ENCODE data around the gene MRPL43.

The MRPL43 gene

DNA sequence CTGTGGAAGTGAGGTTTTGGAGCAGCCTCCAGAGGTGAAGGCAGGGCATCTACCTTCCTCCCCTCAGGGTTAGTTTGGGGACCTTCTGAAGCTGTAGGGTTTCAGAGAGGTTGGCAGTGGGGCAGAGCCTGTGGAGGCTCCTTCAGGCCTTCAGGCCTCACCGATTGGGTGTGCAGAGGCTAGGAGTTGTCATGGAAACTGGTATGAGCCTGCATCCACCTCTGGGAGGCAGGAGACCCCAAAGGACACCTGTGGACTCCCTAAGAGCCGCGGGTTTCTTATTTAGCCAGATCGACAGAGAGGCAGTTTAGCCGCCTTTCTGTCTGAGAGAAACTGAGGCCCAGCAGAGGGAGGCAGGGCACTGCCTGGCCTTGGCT is 14.3 kb upstream of the MRPL43 start:
- DNase-seq (ENCODE audit: low read depth), result no peak
- TF ChIP-seq, protein P1, sequence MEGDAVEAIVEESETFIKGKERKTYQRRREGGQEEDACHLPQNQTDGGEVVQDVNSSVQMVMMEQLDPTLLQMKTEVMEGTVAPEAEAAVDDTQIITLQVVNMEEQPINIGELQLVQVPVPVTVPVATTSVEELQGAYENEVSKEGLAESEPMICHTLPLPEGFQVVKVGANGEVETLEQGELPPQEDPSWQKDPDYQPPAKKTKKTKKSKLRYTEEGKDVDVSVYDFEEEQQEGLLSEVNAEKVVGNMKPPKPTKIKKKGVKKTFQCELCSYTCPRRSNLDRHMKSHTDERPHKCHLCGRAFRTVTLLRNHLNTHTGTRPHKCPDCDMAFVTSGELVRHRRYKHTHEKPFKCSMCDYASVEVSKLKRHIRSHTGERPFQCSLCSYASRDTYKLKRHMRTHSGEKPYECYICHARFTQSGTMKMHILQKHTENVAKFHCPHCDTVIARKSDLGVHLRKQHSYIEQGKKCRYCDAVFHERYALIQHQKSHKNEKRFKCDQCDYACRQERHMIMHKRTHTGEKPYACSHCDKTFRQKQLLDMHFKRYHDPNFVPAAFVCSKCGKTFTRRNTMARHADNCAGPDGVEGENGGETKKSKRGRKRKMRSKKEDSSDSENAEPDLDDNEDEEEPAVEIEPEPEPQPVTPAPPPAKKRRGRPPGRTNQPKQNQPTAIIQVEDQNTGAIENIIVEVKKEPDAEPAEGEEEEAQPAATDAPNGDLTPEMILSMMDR (IDR thresholded peaks at IDR 0.05; ENCODE audit: low read depth, low read length, missing control alignments), result no peak
- no peak overlapping the region for H3K4me3 ChIP-seq (ENCODE audit: low read depth, low read length)

DNA sequence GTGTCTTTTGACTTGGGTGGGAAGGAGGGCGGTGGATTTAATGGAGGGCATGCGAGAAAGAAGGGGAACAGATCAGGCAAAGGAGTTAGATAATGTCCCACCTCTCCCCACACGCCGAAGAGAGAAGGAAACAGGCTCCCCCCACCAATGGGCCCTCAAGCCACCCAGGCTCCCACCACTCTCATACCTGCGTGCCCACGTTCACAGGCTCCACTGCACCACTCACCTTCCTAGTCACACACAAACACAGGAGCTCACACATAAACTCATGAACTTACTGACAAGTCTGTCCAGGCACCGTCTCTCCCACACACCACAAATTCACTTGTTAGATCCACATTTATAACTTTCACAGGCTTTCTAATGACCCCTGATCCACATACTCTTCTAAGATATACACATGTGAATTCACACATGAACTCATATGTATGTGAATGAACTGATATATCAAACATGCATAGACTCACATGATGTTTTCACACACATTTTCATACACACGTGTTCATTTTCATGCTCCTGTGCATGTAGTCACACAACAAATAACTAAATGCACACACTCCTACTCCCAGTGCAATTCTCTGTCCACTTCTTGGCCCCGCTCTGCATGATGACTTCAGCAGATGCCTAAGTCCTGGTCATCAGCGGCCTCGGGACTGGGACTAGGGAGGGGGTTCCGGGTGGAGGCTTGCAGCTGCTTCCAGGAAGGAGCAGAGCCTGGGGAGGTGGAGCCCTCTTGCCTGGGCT is 13.8 kb upstream of the MRPL43 start:
- H3K4me3 ChIP-seq (ENCODE audit: low read depth, low read length), result no peak overlapping the region
- TF ChIP-seq, protein P1 (IDR thresholded peaks at IDR 0.05; ENCODE audit: low read depth, low read length, missing control alignments), result no peak
- no peak for DNase-seq (ENCODE audit: low read depth)

DNA sequence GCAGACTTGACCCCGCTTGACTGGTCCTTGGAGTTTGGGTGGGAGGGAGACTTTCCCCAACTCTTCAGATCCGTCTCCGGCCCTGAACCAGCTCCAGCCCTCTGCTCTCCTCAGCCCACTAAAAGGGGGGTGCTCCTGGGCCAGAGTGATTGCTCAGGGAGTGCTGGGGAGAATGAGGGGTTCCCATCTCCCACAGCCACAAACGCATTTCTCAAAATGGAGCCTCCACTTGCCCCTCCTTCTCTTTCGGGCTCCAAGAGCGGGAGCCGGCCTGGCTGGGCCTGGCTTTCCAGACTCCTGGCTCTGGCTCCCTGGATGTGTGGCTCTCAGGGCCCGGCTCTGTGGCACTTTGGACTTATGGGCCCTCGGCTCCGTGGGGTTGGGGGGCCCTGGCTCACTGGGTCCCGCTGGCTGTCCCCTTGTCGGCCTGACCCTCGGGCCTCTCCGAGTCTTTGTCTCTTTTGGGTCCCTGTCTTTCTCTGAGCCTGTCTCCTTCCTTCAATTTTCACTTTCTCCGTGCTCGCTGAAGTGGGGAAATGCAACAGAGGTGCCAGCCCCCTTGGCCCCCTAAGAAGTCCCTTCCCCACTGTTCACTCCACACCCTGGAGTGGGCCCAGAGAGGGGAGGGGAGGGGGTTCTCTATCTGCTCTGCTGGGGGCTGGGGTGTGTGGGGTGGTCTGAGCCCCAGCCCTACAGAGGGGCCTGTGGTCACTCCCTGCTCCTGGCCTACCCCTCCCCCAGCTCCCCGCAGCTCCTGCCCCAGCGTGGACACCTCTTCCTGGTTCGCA is 13.0 kb upstream of the MRPL43 start:
- DNase-seq (ENCODE audit: low read depth), result no peak
- H3K4me3 ChIP-seq (ENCODE audit: low read depth, low read length), result peak overlapping the region; percentile 87
- TF ChIP-seq, protein P1 (IDR thresholded peaks at IDR 0.05; ENCODE audit: low read depth, low read length, missing control alignments), result no peak

DNA sequence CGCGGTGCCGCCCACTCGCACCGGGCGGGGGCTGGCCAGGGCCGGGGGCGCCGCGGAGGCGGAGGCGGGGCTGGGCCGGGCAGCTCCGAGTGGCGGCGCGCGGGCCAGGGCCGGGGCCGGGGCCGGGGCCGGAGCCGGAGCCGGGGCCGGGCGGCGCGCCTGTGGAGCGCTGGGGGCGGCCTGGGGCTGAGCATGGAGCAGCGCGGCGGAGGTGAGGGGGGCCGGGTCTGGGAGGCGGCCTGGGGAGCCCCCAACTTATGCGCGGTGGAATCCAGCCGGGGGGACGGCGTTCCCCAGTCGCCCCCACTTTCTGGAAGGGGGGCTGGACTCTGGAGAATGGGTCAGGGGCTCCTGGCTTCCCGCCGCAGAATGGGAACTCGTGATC is 12.4 kb upstream of the MRPL43 start, which contains the start of gene LZTS2:
LZTS2 (plus strand) TSS at position 67 of the 385 bp plus-strand sequence. CDS start 2,731 bp downstream, outside the sequence.
- no peak for DNase-seq (ENCODE audit: low read depth)
- TF ChIP-seq, protein P1 (IDR thresholded peaks at IDR 0.05; ENCODE audit: low read depth, low read length, missing control alignments), result no peak
- H3K4me3 ChIP-seq (ENCODE audit: low read depth, low read length), result peak within 1 kb of the TSS; percentile 87

DNA sequence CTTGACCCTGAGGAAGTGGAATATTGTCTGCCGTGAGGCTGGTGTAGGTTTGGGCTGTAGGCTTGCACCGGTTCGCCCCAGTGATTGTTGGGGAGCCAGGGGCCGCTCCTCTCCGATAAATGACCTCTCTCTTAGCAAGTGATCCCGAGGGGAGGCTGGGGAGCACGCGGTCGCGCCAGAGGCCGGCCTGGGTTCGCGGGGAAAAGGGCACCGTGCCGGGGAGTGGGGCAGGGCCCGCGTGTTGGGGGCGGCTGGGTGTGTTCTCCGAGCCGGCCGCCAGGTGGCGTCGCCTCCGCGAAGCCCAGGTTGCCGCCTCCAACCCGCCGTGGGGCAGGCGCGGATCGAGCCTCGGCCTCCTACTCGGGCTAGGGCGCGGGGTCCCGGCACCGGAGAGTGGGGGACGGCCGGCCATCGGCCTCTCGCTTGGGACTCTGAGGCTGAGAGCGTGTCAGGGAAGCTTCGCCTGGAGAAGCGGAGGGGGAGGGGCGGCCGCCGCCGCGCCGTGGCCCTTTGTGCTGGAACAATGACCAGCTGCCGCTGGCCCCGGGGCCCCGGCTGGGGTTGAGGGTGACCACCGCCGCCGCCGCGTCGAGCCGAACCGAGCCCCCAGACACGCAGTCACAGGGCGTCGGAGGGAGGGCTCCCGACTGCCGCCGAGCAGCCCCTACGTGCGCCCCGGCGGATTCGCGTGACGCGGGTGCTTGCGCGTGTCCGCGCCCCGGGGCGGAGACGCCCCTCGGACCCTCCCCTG is 11.9 kb upstream of the MRPL43 start:
- no peak for DNase-seq (ENCODE audit: low read depth)
- TF ChIP-seq, protein P1 (IDR thresholded peaks at IDR 0.05; ENCODE audit: low read depth, low read length, missing control alignments), result peak; percentile 86
- peak overlapping the region; percentile 87 for H3K4me3 ChIP-seq (ENCODE audit: low read depth, low read length)

DNA sequence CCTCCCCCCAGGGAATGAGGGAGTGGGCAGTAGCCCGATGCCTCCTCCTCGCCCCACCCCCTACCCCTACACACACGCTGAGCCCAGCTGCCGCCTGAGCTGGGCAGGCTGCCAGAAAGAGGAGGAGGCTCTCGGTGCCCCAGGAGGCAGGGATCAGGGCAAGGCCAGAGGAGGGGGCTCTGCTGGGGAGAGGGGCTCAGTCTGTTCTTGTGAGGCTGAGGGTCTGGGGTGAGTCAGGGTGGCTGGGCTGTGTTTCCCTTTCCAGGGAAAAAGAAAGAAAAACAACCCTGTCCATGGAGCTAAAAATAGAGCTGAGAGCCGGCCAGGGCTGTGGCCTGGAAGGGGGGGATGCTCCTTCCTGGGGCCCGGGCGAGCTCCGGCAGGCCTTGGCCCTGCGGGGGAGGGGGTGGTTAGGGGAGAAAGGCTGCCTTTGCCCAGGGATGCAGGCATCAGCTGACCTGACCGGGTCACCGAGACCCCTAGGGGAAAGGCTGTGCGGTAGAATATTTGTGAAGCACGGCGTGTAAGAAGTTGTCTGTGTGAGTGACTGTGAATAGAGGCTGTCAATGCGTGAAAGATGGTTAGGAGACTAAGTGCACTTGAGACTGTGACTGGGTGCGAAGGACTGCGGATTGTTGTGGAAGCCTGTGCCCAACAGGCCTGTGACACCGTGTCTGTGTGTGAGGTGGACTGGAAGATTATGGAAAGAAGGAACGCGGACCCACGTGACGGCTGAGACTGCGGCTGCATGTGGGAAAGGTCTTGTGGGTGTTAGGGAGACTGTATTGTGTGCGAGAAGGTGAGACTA is 11.1 kb upstream of the MRPL43 start:
- TF ChIP-seq, protein P1 (IDR thresholded peaks at IDR 0.05; ENCODE audit: low read depth, low read length, missing control alignments), result no peak
- H3K4me3 ChIP-seq (ENCODE audit: low read depth, low read length), result peak overlapping the region; percentile 87
- DNase-seq (ENCODE audit: low read depth), result no peak
